H1 (cell line): ENCODE measurements around the gene C19orf67. TPM values are rescaled to one million over a fixed set of nuclear protein-coding genes. Genes with fewer than 3 reads are reported as not detected.

Experiments used
- CBX8 ChIP-seq: fragments of 300-800, 300-1000 bp; sonication (generic); IDR thresholded peaks from 2 replicates; pipeline ENCODE4 v1.7.1; 2016; ENCODE audit warnings: low read depth, low read length, borderline replicate concordance
- HDAC2 ChIP-seq, 2 experiments: fragments of 300-600 bp in 1 of 2; sonication (generic) in 1 of 2; IDR thresholded peaks; 2 replicates each; pipeline ENCODE4 v1.6.1; 2011 to 2012; ENCODE audit warnings: low read depth in 2 of 2, low read length in 2 of 2, mild to moderate bottlenecking in 2 of 2, moderate library complexity in 2 of 2, borderline replicate concordance in 1 of 2, inconsistent platforms in 1 of 2
- polyA plus RNA-seq, 7 experiments: library from polyadenylated mRNA; depleted of rRNA in 3 of 7; stranded (reverse) in 5 of 7; unstranded in 2 of 7; fragments of >200 nt in 5 of 7; fragments of 200-250 nt in 2 of 7; gene quantifications; 1 replicate in 5 of 7; 2 replicates in 1 of 7; 4 replicates in 1 of 7; pipeline versions ENCODE4 v1.2.1 to v1.2.3, GENCODE V29; 2011 to 2013; ENCODE audit warnings: missing spikeins in 2 of 7, mixed read lengths in 2 of 7
- total RNA-seq: library from RNA; stranded (reverse); fragmentation: NEBNext Ultra II Directional; extraction: Animal tissue kit (Norgen Biotek cat#: 25700); gene quantifications from 2 replicates; pipeline ENCODE4 v1.2.1, GENCODE V29; 2021
- TF ChIP-seq, protein P1 (sequence below): fragments of 300-600 bp; sonication (generic); IDR thresholded peaks from 2 replicates; pipeline ENCODE4 v1.7.1; 2012; ENCODE audit warnings: low read length, moderate library complexity, mild to moderate bottlenecking, inconsistent platforms; ENCODE audit not compliant: insufficient replicate concordance

The C19orf67 gene
- total and polyA plus RNA-seq, 2 of the 8 experiments (the other 6 are each of a cell fraction or from before 2014, with no cell fraction given), result 0.12 TPM; not detected in 1

DNA sequence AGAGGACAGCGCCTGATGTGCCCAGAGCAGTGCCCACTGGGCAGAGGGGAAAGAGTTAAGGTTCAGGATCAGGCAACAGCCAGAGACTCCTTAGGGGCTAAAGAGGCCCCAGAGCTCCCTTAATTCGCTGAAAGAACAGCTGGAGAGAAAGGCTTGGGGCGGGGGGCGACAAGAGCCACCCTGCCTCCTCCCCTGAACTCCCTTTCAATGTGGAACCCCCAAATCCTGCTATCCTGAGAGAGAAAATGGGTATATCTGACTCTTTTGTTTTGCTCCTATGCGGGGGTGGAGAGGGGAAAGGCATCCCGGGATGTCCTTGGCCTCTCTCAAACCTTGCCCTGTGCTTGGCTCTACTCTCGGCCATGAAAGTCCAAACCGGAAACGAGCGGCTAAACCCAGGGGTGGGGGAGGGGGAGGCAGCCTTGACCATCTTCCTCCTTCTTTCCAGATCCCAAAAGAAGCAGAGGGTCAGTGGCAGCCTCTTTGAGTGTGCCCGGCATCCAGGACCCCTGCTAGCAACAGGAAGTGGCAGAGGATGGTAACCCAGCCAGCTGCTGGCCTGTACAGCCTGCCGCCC lies 27.3 kb upstream of the C19orf67 start (continued):
- no peak for TF ChIP-seq HDAC2 (IDR thresholded peaks at IDR 0.05; ENCODE audit: borderline replicate concordance in 1 of 2, low read depth in 2 of 2, low read length in 2 of 2)
- TF ChIP-seq, protein P1, sequence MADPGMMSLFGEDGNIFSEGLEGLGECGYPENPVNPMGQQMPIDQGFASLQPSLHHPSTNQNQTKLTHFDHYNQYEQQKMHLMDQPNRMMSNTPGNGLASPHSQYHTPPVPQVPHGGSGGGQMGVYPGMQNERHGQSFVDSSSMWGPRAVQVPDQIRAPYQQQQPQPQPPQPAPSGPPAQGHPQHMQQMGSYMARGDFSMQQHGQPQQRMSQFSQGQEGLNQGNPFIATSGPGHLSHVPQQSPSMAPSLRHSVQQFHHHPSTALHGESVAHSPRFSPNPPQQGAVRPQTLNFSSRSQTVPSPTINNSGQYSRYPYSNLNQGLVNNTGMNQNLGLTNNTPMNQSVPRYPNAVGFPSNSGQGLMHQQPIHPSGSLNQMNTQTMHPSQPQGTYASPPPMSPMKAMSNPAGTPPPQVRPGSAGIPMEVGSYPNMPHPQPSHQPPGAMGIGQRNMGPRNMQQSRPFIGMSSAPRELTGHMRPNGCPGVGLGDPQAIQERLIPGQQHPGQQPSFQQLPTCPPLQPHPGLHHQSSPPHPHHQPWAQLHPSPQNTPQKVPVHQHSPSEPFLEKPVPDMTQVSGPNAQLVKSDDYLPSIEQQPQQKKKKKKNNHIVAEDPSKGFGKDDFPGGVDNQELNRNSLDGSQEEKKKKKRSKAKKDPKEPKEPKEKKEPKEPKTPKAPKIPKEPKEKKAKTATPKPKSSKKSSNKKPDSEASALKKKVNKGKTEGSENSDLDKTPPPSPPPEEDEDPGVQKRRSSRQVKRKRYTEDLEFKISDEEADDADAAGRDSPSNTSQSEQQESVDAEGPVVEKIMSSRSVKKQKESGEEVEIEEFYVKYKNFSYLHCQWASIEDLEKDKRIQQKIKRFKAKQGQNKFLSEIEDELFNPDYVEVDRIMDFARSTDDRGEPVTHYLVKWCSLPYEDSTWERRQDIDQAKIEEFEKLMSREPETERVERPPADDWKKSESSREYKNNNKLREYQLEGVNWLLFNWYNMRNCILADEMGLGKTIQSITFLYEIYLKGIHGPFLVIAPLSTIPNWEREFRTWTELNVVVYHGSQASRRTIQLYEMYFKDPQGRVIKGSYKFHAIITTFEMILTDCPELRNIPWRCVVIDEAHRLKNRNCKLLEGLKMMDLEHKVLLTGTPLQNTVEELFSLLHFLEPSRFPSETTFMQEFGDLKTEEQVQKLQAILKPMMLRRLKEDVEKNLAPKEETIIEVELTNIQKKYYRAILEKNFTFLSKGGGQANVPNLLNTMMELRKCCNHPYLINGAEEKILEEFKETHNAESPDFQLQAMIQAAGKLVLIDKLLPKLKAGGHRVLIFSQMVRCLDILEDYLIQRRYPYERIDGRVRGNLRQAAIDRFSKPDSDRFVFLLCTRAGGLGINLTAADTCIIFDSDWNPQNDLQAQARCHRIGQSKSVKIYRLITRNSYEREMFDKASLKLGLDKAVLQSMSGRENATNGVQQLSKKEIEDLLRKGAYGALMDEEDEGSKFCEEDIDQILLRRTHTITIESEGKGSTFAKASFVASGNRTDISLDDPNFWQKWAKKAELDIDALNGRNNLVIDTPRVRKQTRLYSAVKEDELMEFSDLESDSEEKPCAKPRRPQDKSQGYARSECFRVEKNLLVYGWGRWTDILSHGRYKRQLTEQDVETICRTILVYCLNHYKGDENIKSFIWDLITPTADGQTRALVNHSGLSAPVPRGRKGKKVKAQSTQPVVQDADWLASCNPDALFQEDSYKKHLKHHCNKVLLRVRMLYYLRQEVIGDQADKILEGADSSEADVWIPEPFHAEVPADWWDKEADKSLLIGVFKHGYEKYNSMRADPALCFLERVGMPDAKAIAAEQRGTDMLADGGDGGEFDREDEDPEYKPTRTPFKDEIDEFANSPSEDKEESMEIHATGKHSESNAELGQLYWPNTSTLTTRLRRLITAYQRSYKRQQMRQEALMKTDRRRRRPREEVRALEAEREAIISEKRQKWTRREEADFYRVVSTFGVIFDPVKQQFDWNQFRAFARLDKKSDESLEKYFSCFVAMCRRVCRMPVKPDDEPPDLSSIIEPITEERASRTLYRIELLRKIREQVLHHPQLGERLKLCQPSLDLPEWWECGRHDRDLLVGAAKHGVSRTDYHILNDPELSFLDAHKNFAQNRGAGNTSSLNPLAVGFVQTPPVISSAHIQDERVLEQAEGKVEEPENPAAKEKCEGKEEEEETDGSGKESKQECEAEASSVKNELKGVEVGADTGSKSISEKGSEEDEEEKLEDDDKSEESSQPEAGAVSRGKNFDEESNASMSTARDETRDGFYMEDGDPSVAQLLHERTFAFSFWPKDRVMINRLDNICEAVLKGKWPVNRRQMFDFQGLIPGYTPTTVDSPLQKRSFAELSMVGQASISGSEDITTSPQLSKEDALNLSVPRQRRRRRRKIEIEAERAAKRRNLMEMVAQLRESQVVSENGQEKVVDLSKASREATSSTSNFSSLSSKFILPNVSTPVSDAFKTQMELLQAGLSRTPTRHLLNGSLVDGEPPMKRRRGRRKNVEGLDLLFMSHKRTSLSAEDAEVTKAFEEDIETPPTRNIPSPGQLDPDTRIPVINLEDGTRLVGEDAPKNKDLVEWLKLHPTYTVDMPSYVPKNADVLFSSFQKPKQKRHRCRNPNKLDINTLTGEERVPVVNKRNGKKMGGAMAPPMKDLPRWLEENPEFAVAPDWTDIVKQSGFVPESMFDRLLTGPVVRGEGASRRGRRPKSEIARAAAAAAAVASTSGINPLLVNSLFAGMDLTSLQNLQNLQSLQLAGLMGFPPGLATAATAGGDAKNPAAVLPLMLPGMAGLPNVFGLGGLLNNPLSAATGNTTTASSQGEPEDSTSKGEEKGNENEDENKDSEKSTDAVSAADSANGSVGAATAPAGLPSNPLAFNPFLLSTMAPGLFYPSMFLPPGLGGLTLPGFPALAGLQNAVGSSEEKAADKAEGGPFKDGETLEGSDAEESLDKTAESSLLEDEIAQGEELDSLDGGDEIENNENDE, result no peak
- TF ChIP-seq CBX8, result no peak
